Smooth muscle cell (in vitro differentiated cells): ENCODE measurements around the gene CACNG8. TPM values are rescaled to one million over a fixed set of nuclear protein-coding genes. Genes with fewer than 3 reads are reported as not detected.

Experiments used
- DNase-seq: peaks from one replicate; lab custom pipeline; 2025; ENCODE audit not compliant: unreplicated experiment; lab: John Stamatoyannopoulos, UW
- H2AFZ ChIP-seq: fragments of 200-600 bp; sonication (generic); 2 replicates; pipeline ENCODE4 v1.6.0; 2016; ENCODE audit warnings: antibody characterized with exemption, low read depth, mild to moderate bottlenecking
- H3F3A ChIP-seq: fragments of 200-600 bp; sonication (generic); 2 replicates; pipeline ENCODE4 v1.6.0; 2017; ENCODE audit warnings: antibody characterized with exemption, low read depth
- H3K27ac ChIP-seq: fragments of 200-600 bp; sonication (generic); 2 replicates; pipeline ENCODE4 v1.5.1; 2016; ENCODE audit warnings: low read depth, mild to moderate bottlenecking
- H3K27me3 ChIP-seq: fragments of 200-600 bp; sonication (generic); 2 replicates; pipeline ENCODE4 v1.6.1; 2016; ENCODE audit warnings: low read depth, mild to moderate bottlenecking
- H3K36me3 ChIP-seq: fragments of 200-600 bp; sonication (generic); 2 replicates; pipeline ENCODE4 v1.5.1; 2016; ENCODE audit warnings: low read depth
- H3K4me1 ChIP-seq: fragments of 200-600 bp; sonication (generic); 2 replicates; pipeline ENCODE4 v1.5.1; 2016; ENCODE audit warnings: low read depth
- H3K4me2 ChIP-seq: fragments of 200-600 bp; sonication (generic); 2 replicates; pipeline ENCODE4 v1.6.0; 2016; ENCODE audit warnings: mild to moderate bottlenecking
- H3K4me3 ChIP-seq: fragments of 200-600 bp; sonication (generic); 2 replicates; pipeline ENCODE4 v1.5.1; 2016; ENCODE audit warnings: mild to moderate bottlenecking
- H3K79me2 ChIP-seq: fragments of 200-600 bp; sonication (generic); 2 replicates; pipeline ENCODE4 v1.6.0; 2016; ENCODE audit warnings: low read depth, mild to moderate bottlenecking
- H3K9ac ChIP-seq: fragments of 200-600 bp; sonication (generic); 2 replicates; pipeline ENCODE4 v1.6.0; 2016; ENCODE audit warnings: low read depth
- H3K9me3 ChIP-seq: fragments of 200-600 bp; sonication (generic); replicated peaks from 2 replicates; pipeline ENCODE4 v1.5.1; 2016; ENCODE audit warnings: low read depth
- H4K20me1 ChIP-seq: fragments of 200-600 bp; sonication (generic); 2 replicates; pipeline ENCODE4 v1.6.0; 2016; ENCODE audit warnings: low read depth
- WGBS: methylation state at CpG from one replicate; pipeline ENCODE4 v1.1.7; 2016; ENCODE audit warnings: low lambda C conversion rate; 5-methylcytosine and 5-hydroxymethylcytosine counted together
- polyA plus RNA-seq: library from polyadenylated mRNA; unstranded; fragments of >200 nt; fragmentation: Nextera tagmentation; extraction: Ambion mirVana; gene quantifications from 2 replicates; pipeline ENCODE4 v1.2.1, GENCODE V29; 2016
- total RNA-seq: library from RNA; depleted of rRNA; stranded (reverse); fragments of >200 nt; gene quantifications from 2 replicates; pipeline ENCODE4 v1.2.3, GENCODE V29; 2014
- TF ChIP-seq, protein P1 (sequence below): fragments of 200-600 bp; sonication (generic); IDR thresholded peaks from 2 replicates; pipeline ENCODE4 v1.5.1; 2017; ENCODE audit warnings: borderline replicate concordance, mild to moderate bottlenecking, antibody characterized with exemption; ENCODE audit not compliant: insufficient read depth, poor library complexity, severe bottlenecking

Gene CACNG8
- total and polyA plus RNA-seq, 2 experiments from 2014 or later, result 0.03 to 0.31 TPM

- Histone ChIP-seq H3K36me3 (no peaks in the 10 kb centered on the region), H2AFZ (no peak overlapping the region), H3K4me3 (no peak overlapping the region), H3K9me3 (no peaks in the 10 kb centered on the region), H3K27me3 (no peaks in the 10 kb centered on the region), H3K4me2 (no peak overlapping the region), H3K4me1 (no peaks in the 10 kb centered on the region), H3F3A (no peaks in the 10 kb centered on the region), H4K20me1 (peaks cover 5% of the 10 kb centered on the region), H3K9ac (no peak overlapping the region), H3K79me2 (no peaks in the 10 kb centered on the region), H3K27ac (no peak overlapping the region)
- TF ChIP-seq, protein P1, sequence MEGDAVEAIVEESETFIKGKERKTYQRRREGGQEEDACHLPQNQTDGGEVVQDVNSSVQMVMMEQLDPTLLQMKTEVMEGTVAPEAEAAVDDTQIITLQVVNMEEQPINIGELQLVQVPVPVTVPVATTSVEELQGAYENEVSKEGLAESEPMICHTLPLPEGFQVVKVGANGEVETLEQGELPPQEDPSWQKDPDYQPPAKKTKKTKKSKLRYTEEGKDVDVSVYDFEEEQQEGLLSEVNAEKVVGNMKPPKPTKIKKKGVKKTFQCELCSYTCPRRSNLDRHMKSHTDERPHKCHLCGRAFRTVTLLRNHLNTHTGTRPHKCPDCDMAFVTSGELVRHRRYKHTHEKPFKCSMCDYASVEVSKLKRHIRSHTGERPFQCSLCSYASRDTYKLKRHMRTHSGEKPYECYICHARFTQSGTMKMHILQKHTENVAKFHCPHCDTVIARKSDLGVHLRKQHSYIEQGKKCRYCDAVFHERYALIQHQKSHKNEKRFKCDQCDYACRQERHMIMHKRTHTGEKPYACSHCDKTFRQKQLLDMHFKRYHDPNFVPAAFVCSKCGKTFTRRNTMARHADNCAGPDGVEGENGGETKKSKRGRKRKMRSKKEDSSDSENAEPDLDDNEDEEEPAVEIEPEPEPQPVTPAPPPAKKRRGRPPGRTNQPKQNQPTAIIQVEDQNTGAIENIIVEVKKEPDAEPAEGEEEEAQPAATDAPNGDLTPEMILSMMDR, result no peak
- DNase-seq, result no peak
- 42% methylated on average over 7 of the region's 8 CpGs for WGBS
Observed at GRCh38 chr19:53927739-53928138, 35.0 kb upstream of the CACNG8 start.

DNA sequence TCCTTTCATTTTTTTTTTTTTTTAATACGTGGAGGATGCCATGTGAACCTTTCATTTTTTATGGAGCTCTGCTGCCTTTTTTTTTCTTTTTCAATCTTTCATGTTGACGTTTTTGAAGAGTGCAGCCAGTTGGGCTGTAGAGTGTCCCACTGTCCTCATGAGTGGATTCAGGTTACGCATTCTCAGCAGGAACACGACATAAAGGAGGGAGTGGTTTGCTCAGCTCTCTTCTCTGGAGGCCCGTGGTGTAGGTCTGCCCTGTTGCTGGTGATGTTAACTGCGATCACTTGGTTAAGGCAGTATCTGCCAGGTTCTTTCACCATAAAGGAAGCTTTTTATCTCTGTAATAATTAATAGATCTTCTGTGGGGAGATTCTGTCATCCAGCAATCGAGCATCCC is 26.7 kb upstream of the CACNG8 start:
- Histone ChIP-seq H3K4me3 (no peak overlapping the region), H3K36me3 (no peaks in the 10 kb centered on the region), H3K4me1 (no peaks in the 10 kb centered on the region), H3K27ac (no peak overlapping the region), H3K9me3 (no peaks in the 10 kb centered on the region), H2AFZ (no peak overlapping the region), H3K4me2 (no peak overlapping the region), H3F3A (no peaks in the 10 kb centered on the region), H4K20me1 (no peaks in the 10 kb centered on the region), H3K79me2 (no peaks in the 10 kb centered on the region), H3K9ac (no peak overlapping the region), H3K27me3 (peaks cover 2% of the 10 kb centered on the region)
- no peak for DNase-seq
- WGBS, result 69% methylated on average over 7 of the region's 7 CpGs
- TF ChIP-seq, protein P1, result no peak

DNA sequence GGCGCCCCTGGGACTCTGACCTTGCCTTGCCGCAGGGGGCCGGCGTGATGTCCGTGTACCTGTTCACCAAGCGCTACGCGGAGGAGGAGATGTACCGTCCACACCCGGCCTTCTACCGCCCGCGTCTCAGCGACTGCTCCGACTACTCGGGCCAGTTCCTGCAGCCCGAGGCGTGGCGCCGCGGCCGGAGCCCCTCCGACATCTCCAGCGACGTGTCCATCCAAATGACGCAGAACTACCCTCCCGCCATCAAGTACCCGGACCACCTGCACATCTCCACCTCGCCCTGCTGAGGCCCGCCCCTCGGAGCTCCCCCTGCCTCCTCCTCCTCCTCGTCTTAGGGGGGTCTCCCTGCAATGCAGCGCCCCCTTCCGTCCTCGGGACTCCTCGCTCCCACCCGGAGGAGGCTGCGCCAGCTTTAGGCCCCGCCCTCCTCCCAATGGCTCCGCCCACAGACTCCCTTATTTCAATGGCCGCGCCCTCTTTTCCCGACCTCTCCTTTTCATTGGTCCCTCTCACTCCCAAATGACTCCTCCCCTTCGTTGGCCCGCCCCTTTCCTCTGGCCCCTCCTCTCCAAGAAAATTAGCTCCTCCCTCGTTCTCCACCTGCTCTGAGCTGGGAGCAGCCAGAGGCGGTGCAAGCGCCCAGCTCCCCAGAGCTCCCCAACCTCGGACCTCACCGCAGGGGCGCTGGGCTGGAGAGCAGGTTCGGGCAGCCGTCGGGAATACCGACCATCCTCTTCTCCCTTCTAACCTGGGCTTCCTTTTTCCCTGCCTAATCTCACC is 20.5 kb upstream of the CACNG8 start:
- Histone ChIP-seq H4K20me1 (no peaks in the 10 kb centered on the region), H3K9me3 (no peaks in the 10 kb centered on the region), H3F3A (no peaks in the 10 kb centered on the region), H3K4me2 (no peak overlapping the region), H3K4me3 (no peak overlapping the region), H3K36me3 (no peaks in the 10 kb centered on the region), H3K4me1 (no peaks in the 10 kb centered on the region), H3K27ac (no peak overlapping the region), H3K79me2 (no peaks in the 10 kb centered on the region), H2AFZ (no peak overlapping the region), H3K27me3 (peaks cover 35% of the 10 kb centered on the region), H3K9ac (no peak overlapping the region)
- TF ChIP-seq, protein P1, result no peak
- no peak for DNase-seq
- WGBS, result 12% methylated on average over 32 of the region's 55 CpGs

DNA sequence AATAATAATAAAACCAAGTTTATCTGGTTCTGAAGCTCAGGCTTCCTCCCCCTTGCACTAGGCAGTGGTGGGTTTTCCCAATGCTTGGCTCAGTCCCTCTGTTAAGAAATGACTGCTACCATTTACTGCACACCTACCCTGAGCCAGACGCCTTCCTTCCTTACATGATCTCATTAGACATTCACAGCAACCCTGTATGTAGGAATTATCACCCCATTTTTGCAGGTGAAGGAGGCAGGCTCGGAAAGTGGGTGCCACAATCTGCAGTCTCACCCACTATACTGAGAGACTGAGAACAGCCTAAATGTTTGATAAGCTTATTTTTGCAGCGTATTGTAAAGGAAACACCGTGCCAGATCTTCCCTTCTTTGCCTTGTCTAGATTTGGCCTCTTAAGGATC is 18.3 kb upstream of the CACNG8 start:
- H3K27ac ChIP-seq, result no peak overlapping the region
- H3K36me3 ChIP-seq, result no peaks in the 10 kb centered on the region
- H3K27me3 ChIP-seq, result peaks cover 35% of the 10 kb centered on the region
- TF ChIP-seq, protein P1, result no peak
- no peak overlapping the region for H3K4me3 ChIP-seq
- H3K4me2 ChIP-seq, result no peak overlapping the region
- no peaks in the 10 kb centered on the region for H3K79me2 ChIP-seq
- no peak overlapping the region for H2AFZ ChIP-seq
- no peaks in the 10 kb centered on the region for H3K9me3 ChIP-seq
- no peaks in the 10 kb centered on the region for H3F3A ChIP-seq
- 90% methylated on average over 4 of the region's 4 CpGs for WGBS
- no peaks in the 10 kb centered on the region for H4K20me1 ChIP-seq
- no peak overlapping the region for H3K9ac ChIP-seq
- no peaks in the 10 kb centered on the region for H3K4me1 ChIP-seq
- DNase-seq, result no peak
